ENCODE results near the gene APOBEC3H. TPM values are rescaled to one million over a fixed set of nuclear protein-coding genes. Genes with fewer than 3 reads are reported as not detected.

The APOBEC3H gene
- total RNA-seq, 2 experiments from 2014 or later, result 0.67 to 0.85 TPM

- Histone ChIP-seq H3K36me3 (ENCODE audit: insufficient read depth, low read length) (peaks cover 49% of the 10 kb centered on the region), H3K9me3 (ENCODE audit: control insufficient read depth in 1 of 2, insufficient read depth in 1 of 2, low read length in 2 of 2) (no peaks in the 10 kb centered on the region), H3K4me1 (ENCODE audit: insufficient read depth, low read length) (peaks cover 3% of the 10 kb centered on the region), H3K27ac (ENCODE audit: low read depth in 1 of 2, low read length in 2 of 2) (no peak overlapping the region), H3K27me3 (ENCODE audit: control insufficient read depth in 1 of 2, insufficient read depth in 2 of 2, low read length in 2 of 2) (no peaks in the 10 kb centered on the region), H3K4me3 (ENCODE audit: low read length) (no peak overlapping the region)
- ATAC-seq (ENCODE audit: poor library complexity), result no peak
- Mint-ChIP-seq H3K4me1 (ENCODE audit: low read depth) (no peaks in the 10 kb centered on the region), H3K27me3 (no peaks in the 10 kb centered on the region), H3K36me3 (ENCODE audit: low read depth) (peaks cover 42% of the 10 kb centered on the region), H3K27ac (no peak overlapping the region), H3K9me3 (no peaks in the 10 kb centered on the region), H3K4me3 (no peak overlapping the region)
- DNase-seq, result no peak
- CTCF ChIA-PET, result interaction anchor here (1.1 kb wide), 1 partner anchor 175 kb away, joined by 5 read pairs; no protein-coding TSS in a partner anchor
- POLR2A ChIA-PET, result no interaction called here
- intact Hi-C loops (cut with DNase I, micrococcal nuclease), result no loop called here
- no peak for TF ChIP-seq CTCF (IDR thresholded peaks at IDR 0.05)
These were observed 39.3 kb downstream of the APOBEC3H start for GRCh38 chr22:39136317-39136716.

GRCh38 chr22:39138357-39138997, 41.4 kb downstream of the APOBEC3H start:
- DNase-seq (no peak), ATAC-seq (ENCODE audit: poor library complexity) (no peak)
- Mint-ChIP-seq H3K36me3 (ENCODE audit: low read depth) (peaks cover 20% of the 10 kb centered on the region), H3K4me3 (no peak overlapping the region), H3K9me3 (no peaks in the 10 kb centered on the region), H3K27me3 (no peaks in the 10 kb centered on the region), H3K27ac (no peak overlapping the region), H3K4me1 (ENCODE audit: low read depth) (peaks cover 3% of the 10 kb centered on the region)
- Histone ChIP-seq H3K4me3 (ENCODE audit: low read length) (no peak overlapping the region), H3K27ac (ENCODE audit: low read depth in 1 of 2, low read length in 2 of 2) (no peak overlapping the region), H3K36me3 (ENCODE audit: insufficient read depth, low read length) (peaks cover 31% of the 10 kb centered on the region), H3K4me1 (ENCODE audit: insufficient read depth, low read length) (peaks cover 4% of the 10 kb centered on the region), H3K27me3 (ENCODE audit: control insufficient read depth in 1 of 2, insufficient read depth in 2 of 2, low read length in 2 of 2) (no peaks in the 10 kb centered on the region), H3K9me3 (ENCODE audit: control insufficient read depth in 1 of 2, insufficient read depth in 1 of 2, low read length in 2 of 2) (no peaks in the 10 kb centered on the region)
- TF ChIP-seq CTCF (IDR thresholded peaks at IDR 0.05), result no peak
- POLR2A ChIA-PET, result interaction anchor here (0.7 kb wide), 1 partner anchor 181 kb away, joined by 5 read pairs; the partner anchor contains the start of gene RPL3
- CTCF ChIA-PET, result no interaction called here
- intact Hi-C loops (cut with DNase I, micrococcal nuclease), result no loop called here

GRCh38 chr22:39139933-39140332, 42.9 kb downstream of the APOBEC3H start:
- H3K27ac Mint-ChIP-seq, result peak overlapping the region; percentile 17

More at GRCh38 chr22:39139933-39140332, 42.9 kb downstream of the APOBEC3H start:
- H3K4me3 Mint-ChIP-seq, result no peak overlapping the region
- intact Hi-C loops (cut with DNase I, micrococcal nuclease), result no loop called here
- CTCF ChIA-PET, result no interaction called here
- Histone ChIP-seq H3K27ac (ENCODE audit: low read depth in 1 of 2, low read length in 2 of 2) (no peak overlapping the region), H3K4me1 (ENCODE audit: insufficient read depth, low read length) (peaks cover 19% of the 10 kb centered on the region), H3K4me3 (ENCODE audit: low read length) (no peak overlapping the region), H3K36me3 (ENCODE audit: insufficient read depth, low read length) (peaks cover 20% of the 10 kb centered on the region), H3K27me3 (ENCODE audit: control insufficient read depth in 1 of 2, insufficient read depth in 2 of 2, low read length in 2 of 2) (no peaks in the 10 kb centered on the region), H3K9me3 (ENCODE audit: control insufficient read depth in 1 of 2, insufficient read depth in 1 of 2, low read length in 2 of 2) (no peaks in the 10 kb centered on the region)
- no peaks in the 10 kb centered on the region for H3K9me3 Mint-ChIP-seq
- POLR2A ChIA-PET, result interaction anchor here (0.7 to 1.4 kb wide), 2 partner anchors 10 to 180 kb away, joined by 3 read pairs; partner anchors contain the start of gene RPL3
- H3K27me3 Mint-ChIP-seq, result no peaks in the 10 kb centered on the region
- no peak for ATAC-seq (ENCODE audit: poor library complexity)
- TF ChIP-seq CTCF (IDR thresholded peaks at IDR 0.05), result no peak
- H3K4me1 Mint-ChIP-seq (ENCODE audit: low read depth), result peaks cover 16% of the 10 kb centered on the region
- peaks cover 25% of the 10 kb centered on the region for H3K36me3 Mint-ChIP-seq (ENCODE audit: low read depth)
- no peak for DNase-seq

Data from CD4-positive, alpha-beta T cell (primary cell).